Limb (tissue), 2 donors: ENCODE measurements around the gene VPS54.
"Not testable (repeated sequence)": the region's sequence is repeated elsewhere in the genome, so short reads cannot be mapped to it uniquely, and the experiment has no call there.

Experiments
- DNase-seq, 2 donors: peaks; one replicate each; pipeline ENCODE4 v3.0.0-alpha.2; 2016; ENCODE audit errors: extremely low spot score in 2 of 2

VPS54 gene

DNA sequence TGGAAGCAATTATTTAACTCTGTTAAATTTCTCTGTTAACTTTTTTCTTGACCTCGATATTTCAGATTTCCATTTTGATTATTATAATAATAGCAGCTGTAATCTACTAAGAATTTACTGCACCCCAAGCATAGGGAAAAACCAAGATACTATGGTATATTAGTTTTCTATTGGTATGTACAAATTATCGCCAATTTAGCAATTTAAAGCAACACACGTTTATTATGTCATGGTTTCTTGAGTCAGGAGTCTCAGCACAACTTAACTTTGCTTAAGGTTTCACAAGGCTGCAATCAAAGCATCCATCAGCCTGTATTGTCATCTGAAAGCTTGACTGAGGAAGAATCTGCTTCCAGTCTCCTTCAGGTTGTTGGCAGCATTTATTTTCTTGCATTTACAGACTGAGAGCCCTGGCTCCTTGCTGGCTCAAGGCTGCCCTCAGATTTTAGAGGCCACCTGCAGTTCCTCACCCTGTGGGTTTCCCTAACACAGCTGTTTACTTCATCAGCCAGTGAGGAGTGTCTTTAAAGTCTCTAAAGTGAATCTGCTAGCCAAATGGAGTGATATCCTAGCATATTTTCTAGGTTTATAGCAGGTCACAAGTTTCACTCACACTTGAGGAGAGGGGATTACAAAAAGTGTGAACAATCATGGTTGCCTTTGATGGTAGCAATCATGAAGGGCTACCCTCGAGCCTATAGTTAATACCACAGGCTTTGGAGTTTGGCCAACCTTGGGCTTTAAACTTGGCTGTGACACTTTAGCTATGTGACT is 4.4 kb upstream of the VPS54 start:
- no peak for DNase-seq

DNA sequence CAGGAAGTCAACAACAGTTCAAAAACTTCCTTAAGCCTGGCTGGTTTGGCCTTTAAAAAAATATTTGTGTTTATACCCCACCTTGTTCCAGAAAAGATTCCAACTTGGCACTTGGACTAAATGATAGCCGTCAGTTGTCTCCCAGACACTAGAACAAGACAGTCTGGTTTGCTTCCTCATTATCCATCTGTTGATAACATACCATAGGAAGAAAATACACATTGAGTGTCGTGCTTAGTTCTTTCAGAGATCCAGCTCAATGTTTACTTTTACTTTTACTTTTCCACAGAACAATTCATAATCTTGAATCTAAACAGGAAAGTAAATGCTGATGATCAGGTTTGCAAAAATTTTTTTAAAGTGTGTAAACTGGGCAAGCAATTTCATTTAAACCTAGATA is 2.4 kb upstream of the VPS54 start:
- DNase-seq = no peak

DNA sequence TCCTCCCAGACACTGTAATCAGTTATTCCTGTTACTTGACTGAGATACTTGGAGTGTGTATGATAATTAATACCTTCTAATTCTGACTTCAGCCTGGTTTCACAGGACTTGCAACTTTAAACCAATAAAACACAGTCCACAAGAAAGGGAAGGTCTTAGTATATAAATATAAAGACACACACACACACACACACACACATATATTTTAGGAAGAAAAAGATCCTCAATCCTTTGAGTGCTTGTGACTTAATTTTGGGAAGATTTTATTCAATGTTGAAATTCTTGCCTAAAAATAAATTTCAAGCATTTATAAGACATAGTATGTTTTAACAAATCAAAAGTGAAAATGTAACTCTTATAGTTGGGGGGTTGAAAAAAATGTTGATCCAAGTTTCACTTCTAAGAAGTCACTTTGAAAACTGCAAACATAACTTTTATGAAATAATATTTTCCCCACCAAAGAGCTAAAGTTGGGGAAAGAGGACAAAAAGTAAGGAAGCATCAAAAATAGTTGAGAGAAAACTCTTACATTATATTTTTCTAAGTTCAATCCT is 824 bp upstream of the VPS54 start:
- no peak for DNase-seq

DNA sequence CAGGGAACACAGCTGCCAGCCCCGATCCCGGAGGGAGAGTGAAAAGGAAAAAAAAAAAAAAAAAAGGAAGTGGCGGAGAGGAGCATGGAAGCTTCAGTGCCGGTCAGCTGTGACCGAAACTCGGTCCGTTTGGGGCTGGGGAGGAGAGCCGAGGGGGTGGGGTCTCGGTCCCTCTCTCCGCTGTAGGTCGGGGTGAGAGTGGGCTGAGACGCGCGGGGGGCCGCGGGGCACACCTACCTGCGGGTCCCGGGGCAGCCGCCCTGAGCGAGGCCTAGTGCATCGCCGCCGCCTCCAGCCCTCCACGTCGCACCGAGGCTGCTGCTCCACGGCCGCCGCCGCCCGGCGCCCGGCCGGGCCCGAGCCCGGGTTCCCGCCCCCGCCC is 536 bp downstream of the VPS54 start:
- DNase-seq = peak; percentile 16 to 84

DNA sequence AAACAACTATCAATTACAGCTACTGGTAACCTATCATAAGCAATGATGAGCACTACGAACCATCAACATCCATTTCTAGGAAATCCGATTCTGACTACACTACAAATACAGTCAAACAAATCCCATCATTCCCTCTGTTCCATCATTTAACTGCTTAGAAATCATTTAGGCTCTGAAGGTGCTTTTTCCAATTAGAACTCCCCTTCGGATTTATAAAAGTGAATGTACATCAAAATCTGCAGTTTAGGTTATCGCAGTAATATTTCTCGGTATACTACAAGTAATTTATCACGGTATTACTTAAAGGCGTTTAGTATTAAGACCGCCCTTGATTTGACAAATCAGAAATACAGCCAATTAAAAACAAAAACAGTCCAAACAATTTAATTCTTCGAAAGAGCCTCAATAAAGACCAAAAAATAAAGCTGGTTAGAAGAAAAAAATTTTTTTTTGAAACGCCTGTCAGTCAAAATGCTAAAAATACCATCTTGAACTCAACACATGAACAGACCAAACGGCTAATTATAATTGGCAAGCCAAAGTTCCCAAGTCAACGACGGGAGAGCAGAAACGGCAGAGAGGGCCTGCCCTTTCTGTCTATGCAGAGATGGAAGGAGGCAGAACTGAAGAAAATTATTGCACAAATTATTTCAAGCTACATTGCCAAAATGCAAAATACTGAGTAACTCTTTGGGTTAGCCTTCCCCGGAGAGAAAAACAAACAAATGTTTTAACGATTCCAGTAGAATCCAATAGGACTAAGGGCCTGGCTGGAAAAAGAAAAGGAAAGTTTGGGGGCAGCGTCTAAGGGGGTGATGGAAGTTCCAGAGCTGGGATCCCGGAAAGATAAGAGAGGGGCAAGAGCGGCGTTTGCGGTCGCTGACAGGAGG is 1.2 kb downstream of the VPS54 start:
- DNase-seq = peak in 1 of 2 donors; percentile 64

DNA sequence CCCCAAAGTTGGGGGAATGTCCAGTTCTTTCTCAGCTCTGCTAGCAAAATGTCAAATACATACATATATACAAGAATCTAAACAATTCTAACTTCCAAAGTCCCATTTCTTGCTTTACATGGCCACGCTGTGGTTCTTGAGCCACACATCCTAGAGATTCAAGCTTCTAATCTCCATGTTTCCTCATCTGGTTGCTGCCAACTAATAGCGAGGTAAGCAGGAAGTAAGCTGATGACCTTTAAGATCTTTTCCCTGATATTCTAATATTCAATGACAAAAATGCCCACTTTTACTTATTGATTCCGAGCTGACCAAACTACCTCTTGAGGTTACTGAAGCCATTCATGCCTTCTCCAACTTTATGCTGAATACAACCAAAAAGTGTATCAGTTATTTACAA is 3.3 kb downstream of the VPS54 start:
- DNase-seq = no peak

DNA sequence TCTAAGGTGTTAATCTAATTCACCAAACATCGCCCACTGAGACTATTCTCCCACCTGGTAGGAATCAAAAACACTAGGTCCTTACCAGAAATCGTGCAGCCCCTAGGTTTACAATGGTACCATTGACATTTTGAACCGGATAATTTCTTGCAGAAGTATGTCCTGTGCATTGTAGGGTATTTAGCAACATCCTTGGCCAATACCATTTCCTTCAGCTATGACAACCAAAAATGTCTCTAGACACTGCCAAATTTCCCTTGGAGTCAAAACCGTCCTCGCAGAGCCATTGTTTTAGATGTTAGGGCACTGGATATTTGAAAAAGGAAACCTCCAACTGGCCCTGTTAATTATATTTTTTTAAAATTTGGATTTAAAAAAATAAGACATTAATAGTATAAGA is 3.8 kb downstream of the VPS54 start:
- no peak for DNase-seq

DNA sequence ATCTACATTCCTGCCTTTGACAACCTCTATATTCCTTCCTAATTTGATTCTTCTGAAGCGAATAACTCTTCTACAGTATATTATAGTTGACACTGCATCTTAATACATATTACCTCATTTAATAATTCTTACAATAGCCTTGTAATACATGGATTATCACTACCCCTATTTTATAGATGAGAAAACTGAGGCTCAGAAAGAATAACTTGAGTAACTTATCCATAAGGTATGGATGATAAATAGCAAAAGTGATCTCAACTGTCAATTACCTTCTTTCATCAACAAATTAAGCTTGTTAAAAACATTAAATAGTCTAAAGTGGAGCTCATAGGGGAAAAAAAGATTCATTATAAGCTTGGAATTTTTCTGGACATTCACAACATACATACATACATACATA is 4.6 kb downstream of the VPS54 start:
- no peak for DNase-seq

DNA sequence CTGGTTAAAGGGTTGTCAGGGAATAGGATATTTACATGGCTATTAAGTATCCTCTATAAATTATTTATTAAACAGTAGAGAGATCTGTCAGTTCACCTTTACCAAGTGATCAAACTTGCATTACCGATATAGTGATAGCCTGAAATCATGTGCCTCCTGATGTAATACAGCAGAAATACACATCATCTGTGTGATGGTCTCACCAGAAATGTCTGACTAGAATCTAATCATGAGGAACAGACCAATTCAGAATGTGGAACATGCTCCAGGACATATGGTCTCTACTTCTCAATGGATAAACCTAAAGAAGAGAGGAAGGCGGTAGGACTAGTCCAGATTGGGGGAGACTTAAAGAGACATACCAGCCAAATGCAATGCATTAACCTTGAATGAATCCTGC is 6.2 kb downstream of the VPS54 start:
- DNase-seq = no peak

DNA sequence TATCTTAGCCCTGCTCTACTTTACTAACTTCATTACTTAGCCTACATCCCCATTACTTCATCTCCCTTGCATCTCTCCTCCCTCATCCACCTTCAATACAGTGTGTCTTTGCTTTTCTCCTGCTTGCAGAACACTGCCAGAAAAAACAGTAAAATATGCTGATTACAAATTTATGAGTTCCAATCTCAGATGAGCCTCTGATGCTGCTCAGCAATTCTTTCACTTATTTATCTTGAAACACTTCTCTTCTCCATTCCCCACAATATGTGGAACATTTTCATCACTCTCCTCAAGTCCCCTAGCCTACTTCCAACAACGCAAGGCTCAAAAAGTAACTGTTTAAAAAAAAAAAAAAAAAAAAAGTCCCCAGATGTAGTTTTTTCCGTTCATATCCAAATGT is 7.1 kb downstream of the VPS54 start:
- DNase-seq = no peak

DNA sequence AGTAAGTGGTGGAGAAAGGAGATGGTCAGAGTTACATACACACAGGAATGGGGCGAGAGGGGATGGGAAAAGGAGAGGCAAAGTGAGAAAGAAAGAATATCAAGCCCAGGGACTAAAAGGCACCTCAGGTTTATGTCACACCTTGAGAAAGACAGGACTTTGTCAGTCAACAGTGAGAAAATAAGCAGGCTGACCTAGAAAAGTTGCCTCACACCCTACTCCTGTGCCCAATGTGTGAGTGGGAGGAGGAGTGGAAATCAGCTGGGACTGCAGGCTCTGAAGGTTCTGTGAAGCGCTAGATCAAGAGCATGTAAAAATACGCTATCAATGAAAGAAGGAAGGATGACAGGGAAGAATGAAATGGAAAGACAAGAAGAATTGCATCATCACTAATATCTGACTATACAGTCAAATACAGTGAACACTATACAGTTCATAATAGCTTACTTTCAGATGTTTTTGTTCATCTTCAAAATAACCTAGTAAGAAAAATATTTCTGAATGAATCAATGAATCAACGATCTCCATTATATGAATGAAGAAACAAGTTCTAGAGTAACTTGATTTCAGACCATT is 10.7 kb downstream of the VPS54 start:
- DNase-seq = no peak

DNA sequence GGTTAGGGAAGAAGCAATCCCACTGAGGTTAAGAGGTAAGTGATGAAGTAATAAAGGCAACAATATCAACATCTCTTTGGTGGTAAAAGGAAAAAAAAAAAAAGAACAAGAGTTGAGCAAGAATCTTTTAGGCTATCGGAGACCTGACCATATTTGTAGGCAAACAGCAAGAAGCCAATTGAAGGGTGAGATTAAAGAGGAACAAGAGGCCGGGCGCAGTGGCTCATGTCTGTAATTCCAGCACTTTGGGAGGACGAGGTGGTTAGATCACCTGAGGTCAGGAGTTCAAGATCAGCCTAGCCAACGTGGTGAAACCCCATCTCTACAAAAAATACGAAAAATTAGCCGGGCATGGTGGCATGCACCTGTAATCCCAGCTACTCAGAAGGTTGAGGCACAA is 11.3 kb downstream of the VPS54 start:
- DNase-seq = no peak

DNA sequence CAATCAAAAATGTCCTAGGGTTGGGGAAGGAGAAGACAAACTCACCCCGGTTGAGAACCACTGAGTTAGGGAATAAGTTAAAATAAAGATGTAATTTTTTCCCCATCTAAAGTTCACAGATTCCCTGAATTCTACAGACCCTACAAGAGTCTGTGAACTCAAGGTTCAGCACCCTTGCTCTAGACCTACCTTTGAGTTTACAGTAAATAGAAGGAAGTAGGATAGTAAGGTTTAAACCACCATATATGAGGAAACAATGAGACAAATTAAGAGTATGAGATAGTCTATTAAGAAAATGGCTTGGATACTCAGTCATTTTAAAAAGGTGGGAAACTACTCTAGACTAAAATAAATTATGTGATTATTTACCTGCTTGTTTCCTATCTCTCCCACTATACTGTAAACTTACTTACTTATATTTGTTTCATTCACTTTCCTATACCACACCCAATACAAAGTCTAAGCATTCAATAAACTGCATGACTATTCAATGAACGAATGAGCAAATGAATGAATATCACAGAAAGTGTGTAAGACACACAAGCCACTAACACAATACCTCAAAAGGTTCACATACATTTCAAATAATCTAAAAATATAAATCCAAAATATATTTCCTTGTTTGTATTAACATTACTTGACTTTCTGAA is 13.4 kb downstream of the VPS54 start:
- no peak for DNase-seq

DNA sequence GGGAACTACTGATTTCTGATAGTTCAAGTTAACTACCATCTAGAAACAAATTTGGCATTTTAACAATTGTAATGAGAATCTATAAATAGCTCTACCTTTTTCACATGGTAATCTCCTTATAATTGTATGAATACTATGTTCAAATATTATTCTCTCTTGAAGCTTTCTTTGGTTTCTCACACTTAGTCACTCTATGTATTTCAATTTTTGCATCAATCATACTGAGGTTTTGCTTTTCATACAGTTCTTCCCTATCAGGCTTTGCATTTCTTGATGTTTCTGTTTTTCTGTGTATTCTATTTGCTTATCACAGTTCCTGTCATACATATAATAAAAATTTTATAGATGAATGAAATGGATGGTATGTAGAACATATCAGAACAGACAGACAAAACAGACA is 16.0 kb downstream of the VPS54 start:
- DNase-seq = no peak

DNA sequence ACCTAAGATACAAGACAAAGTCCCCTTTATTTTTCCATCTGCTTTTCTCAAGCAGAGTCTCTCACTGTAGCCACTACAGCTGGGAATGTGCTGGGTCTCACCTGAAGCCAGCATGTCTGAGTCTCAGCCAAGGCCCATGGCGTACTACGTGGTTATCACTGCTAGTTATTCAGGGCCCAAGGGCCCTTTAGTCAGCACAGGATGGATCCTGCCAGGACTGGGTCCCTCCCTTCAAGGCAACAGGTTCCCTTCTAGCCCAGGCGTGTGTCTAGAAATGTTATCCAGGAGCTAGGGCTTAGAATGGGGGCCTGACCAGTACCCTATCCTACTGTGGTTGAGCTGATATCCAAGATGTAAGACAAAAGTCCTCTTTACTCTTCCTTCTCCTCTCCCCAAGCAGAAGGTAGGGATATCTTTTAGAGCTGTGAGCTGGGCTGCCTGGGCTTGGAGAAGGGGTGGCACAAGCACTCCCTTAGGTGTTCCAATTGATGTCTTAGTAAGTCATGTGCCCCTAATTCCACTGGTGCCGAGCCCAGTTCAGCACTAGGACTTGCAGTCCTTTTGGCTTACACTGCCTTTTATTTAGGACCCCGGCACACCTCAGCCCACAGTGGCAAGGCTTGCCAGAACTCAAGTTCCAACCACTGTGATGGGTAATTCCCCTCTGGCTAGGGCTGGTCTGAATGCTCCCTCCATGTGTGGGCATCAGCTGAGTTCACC is 17.7 kb downstream of the VPS54 start:
- no peak for DNase-seq

DNA sequence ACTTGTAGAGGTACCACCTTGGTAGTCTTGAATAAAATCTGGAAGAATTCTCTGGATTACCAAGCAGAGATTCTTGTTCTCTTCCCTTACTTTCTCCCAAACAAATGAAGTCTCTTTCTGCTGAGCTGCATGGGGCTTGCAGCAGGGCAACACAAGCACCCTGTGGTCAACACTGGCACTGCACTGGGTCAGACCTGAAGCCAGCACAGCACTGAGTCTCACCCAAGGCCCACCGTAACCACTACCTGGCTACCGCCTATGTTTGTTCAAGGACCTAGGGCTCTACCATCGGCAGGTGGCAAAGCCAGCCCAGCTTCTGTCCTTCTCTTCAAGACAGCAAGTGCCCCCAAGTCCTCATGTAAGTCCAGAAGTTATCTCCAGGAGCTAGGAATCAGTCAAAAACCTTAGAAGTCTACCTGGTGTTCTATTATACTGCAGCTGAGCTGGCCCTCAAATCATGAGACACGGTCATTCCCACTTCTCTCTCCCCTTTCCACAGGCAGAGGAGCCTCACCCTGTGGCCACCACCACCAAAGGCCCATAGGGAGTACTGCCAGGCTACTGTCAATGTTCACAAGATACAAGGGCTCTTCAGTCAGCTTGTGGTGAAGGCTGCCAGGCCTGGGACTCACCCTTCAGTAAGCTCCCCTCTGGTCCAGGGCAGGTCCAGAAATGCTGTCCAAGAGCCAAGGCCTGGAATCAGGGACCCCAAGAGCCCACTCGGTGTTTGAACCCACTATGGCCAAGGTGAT is 18.4 kb downstream of the VPS54 start:
- DNase-seq = no peak

DNA sequence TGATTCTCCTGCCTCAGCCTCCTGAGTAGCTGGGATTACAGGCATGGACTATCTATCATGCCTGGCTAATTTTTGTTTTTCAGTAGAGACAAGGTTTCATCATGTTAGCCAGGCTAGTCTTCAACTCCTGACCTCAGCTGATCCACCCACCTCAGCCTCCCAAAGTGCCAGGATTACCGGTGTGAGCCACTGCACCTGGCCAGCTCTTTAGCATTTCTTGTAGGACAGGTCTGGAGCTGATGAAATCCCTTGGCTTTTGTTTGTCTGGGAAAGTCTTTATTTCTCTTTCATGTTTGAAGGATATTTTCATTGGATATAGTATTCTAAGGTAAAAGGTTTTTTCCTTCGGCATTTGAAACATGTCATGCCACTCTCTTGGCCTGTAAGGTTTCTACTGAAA is 20.2 kb downstream of the VPS54 start:
- no peak for DNase-seq

DNA sequence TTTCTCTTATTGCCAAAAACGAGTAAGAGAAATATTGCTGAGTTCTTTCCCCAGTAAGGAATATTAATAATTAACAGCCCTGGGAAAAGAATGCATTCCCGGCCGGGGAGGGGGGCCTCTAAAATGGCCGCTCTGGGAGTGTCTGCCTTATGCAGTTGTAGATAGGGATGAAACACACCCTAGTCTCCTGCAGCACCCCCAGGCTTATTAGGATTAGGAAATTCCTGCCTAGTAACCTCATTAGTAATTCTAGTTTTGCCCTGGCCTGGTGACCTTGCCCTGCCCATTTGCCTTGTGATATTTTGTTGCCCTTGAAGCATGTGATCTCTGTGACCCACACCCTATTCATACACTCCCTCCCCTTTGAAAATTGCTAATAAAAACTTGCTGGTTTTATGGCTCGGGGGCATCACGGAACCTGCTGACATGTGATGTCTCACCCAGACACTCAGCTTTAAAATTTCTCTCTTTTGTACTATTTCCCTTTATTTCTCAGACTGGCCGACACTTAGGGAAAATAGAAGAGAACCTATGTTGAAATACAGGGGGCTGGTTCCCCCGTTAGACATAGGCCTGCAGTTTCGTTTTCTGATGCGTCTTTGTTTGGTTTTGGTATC is 22.5 kb downstream of the VPS54 start:
- not testable (repeated sequence) for DNase-seq

DNA sequence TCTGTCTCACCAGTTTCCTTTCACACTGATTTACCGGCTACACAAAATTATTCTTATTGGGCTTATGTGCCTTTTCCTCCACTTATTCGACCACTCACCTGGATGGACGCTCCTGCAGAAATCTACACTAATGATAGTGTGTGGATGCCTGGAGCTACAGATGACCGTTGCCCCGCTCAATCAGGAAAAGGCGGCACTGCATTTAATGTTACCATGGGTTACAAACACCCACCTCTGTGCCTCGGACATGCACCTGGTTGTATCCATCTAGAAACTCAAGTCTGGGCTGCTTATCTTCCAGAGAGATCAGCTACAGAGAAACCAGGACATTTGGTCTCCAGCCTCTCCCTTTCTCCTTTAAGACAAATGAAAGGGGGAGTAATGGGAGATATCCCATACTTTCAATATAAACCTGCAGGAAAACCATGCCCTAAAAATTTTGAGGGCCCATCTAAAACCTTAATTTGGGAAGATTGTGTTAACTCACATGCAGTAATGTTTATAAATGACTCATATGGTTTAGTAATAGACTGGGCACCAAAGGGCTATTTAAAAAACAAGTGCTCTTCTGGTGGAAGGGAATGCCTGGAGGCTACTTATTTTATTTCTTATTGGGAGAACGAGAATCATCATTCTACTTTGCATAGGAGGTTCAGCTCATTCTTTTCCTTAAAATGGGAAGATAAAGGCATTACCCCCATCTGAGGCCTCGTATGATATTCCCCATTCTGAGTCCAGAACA is 24.7 kb downstream of the VPS54 start:
- DNase-seq = not testable (repeated sequence)
